Left lung (tissue), 10 donors: ENCODE results near the gene TMA7. TPM values are rescaled to one million over a fixed set of nuclear protein-coding genes. Genes with fewer than 3 reads are reported as not detected.
"Not testable (repeated sequence)": the region's sequence is repeated elsewhere in the genome, so short reads cannot be mapped to it uniquely, and the experiment has no call there.

Source experiments
- ATAC-seq: fragments of 200-7000 bp; cut with Tn5 transposase; one replicate; pipeline ENCODE4 v1.9.1; 2020; ENCODE audit warnings: moderate library complexity
- DNase-seq, 4 donors: peaks; one replicate each; pipeline ENCODE4 v3.0.0-alpha.2; 2013 to 2020
- H3K27ac ChIP-seq, 2 donors: fragments of 200-600 bp; sonication (generic) in 1 of 2; one replicate each; pipeline versions ENCODE4 v1.5.0 to v1.8.0; 2020 to 2021
- H3K27me3 ChIP-seq, 2 donors: fragments of 200-600 bp; sonication (generic) in 1 of 2; one replicate each; pipeline versions ENCODE4 v1.5.0 to v1.8.0; 2020 to 2021
- H3K36me3 ChIP-seq, 2 donors: fragments of 200-600 bp; sonication (generic) in 1 of 2; one replicate each; pipeline versions ENCODE4 v1.5.0 to v1.8.0; 2020 to 2021
- H3K4me1 ChIP-seq, 2 donors: fragments of 200-600 bp; one replicate each; pipeline ENCODE4 v1.8.0; 2021
- H3K4me3 ChIP-seq, 2 donors: fragments of 200-600 bp; sonication (generic) in 1 of 2; one replicate each; pipeline versions ENCODE4 v1.5.0 to v1.8.0; 2020 to 2021; ENCODE audit warnings: mild to moderate bottlenecking in 1 of 2
- H3K9me3 ChIP-seq, 2 donors: fragments of 200-600 bp; sonication (generic) in 1 of 2; one replicate each; pipeline versions ENCODE4 v1.5.0 to v1.8.0; 2020 to 2021
- intact Hi-C, 2 donors: fragments of 100-400 bp; cut with DNase I; formaldehyde crosslinking; loops; one replicate each; pipeline versions ENCODE4 v1.11.2 to v1.14.2; 2022
- polyA plus RNA-seq, 6 donors: library from polyadenylated mRNA; unstranded; fragments of 120-200 nt; gene quantifications; one replicate each; pipeline ENCODE4 v1.2.1, GENCODE V29; 2013; ENCODE audit not compliant: insufficient read length in 6 of 6
- total RNA-seq, 2 donors: library from RNA; stranded (reverse); fragmentation: NEBNext Ultra II Directional; extraction: Animal tissue kit (Norgen Biotek cat#: 25700); gene quantifications; one replicate each; pipeline ENCODE4 v1.2.1, GENCODE V29; 2021
- TF ChIP-seq, protein P1 (sequence below), 2 donors: fragments of 200-600 bp; sonication (generic) in 1 of 2; IDR thresholded peaks; one replicate each; pipeline versions ENCODE4 v1.5.0 to v1.8.0; 2021; ENCODE audit warnings: antibody characterized with exemption in 2 of 2
- donor health status: DM: no; HTN: yes; CAD: no.
- donor health status: DM: no; HTN: no; CAD: no.

TMA7 gene
- total and polyA plus RNA-seq, 8 donors, result 174 to 288 (median 253) TPM

DNA sequence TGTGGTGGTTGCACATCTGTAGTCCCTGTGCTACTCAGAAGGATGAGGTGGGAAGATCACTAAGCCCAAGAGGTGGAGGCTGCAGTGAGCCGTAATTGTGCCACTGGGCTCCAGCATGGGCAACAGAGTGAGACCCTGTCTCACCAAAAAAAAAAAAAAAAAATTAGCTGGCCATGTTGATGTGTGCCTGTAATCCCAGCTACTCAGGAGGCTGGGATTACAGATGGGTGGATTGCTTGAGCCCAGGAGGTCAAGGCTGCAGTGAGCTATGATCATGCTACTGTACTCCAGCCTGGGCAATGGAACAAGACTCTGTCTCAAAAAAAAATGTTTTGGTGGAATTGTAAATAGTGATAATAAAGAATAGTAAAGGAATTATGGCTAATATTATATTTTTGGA, 16.4 kb downstream of the TMA7 start:
- Histone ChIP-seq H3K4me3 (no peak overlapping the region), H3K27me3 (no peaks in the 10 kb centered on the region), H3K36me3 (peaks cover 4 to 97% of the 10 kb centered on the region in 2 donors), H3K4me1 (no peaks in the 10 kb centered on the region), H3K27ac (no peak overlapping the region), H3K9me3 (no peaks in the 10 kb centered on the region)
- no peak for ATAC-seq
- no peak for DNase-seq
- TF ChIP-seq, protein P1, sequence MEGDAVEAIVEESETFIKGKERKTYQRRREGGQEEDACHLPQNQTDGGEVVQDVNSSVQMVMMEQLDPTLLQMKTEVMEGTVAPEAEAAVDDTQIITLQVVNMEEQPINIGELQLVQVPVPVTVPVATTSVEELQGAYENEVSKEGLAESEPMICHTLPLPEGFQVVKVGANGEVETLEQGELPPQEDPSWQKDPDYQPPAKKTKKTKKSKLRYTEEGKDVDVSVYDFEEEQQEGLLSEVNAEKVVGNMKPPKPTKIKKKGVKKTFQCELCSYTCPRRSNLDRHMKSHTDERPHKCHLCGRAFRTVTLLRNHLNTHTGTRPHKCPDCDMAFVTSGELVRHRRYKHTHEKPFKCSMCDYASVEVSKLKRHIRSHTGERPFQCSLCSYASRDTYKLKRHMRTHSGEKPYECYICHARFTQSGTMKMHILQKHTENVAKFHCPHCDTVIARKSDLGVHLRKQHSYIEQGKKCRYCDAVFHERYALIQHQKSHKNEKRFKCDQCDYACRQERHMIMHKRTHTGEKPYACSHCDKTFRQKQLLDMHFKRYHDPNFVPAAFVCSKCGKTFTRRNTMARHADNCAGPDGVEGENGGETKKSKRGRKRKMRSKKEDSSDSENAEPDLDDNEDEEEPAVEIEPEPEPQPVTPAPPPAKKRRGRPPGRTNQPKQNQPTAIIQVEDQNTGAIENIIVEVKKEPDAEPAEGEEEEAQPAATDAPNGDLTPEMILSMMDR (IDR thresholded peaks at IDR 0.05), result no peak
- intact Hi-C loops, result no loop called here

DNA sequence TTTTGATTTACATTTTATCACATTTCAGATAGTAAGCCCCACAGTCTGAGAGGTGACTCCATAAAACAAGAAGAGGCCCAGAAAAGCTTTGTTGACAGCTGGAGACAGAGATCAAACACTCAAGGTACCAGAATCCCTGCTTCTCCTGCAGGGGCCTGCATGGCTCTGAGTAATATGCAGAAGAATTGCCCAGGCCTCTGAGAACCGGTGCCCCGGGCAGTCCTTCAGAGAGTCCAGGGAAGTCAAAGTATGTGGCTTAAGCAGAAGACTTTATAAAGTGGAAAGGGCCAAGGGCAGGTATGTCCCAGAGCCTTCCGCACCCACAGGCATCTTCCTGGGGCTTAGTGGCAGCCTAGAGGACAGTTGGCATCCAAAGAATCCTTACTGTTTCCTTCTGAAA, 19.3 kb downstream of the TMA7 start:
- no peak overlapping the region for H3K27ac ChIP-seq
- no peaks in the 10 kb centered on the region for H3K9me3 ChIP-seq
- TF ChIP-seq, protein P1 (IDR thresholded peaks at IDR 0.05), result no peak
- H3K27me3 ChIP-seq, result no peaks in the 10 kb centered on the region
- no peak overlapping the region for H3K4me3 ChIP-seq
- ATAC-seq (no peak), DNase-seq (no peak)
- H3K4me1 ChIP-seq, result no peaks in the 10 kb centered on the region
- peaks cover 0 to 86% of the 10 kb centered on the region in 2 donors for H3K36me3 ChIP-seq
- intact Hi-C loops, result no loop called here

DNA sequence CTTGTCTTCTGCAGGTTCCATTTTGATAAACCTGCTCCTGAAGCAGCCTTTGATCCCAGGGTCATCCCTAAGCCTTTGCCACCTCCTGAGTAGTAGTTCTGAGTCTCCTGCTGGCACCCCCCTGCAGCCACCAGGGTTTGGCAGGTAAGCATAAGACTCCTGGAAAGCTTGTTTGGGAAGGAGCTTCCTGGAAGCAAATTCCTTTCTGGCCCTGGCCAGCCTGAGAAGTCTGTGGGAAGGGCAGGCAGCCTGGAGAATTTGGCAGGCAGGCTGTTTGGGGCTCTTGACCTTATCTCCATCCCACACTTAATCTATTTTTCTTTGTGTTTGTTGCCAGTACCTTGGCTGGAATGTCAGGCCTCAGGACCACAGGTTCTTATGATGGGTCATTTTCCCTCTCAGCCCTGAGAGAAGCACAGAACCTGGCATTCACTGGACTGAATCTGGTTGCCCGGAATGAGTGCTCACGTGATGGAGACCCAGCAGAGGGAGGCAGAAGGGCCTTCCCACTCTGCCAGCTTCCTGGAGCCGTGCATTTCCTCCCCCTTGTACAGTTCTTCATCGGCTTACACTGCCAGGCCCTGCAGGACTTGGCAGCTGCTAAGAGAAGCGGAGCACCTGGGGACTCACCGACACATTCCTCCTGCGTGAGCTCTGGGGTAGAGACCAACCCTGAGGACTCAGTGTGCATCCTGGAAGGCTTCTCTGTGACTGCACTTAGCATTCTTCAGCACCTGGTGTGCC, 19.9 kb downstream of the TMA7 start:
- Histone ChIP-seq H3K9me3 (no peaks in the 10 kb centered on the region), H3K4me3 (no peak overlapping the region), H3K36me3 (peaks cover 0 to 86% of the 10 kb centered on the region in 2 donors), H3K4me1 (peaks cover under 1 to 2% of the 10 kb centered on the region in 2 donors), H3K27ac (no peak overlapping the region), H3K27me3 (no peaks in the 10 kb centered on the region)
- DNase-seq (no peak), ATAC-seq (peak; percentile 53)
- intact Hi-C loops, result loop anchor here in 1 of 2 donors (10.0 kb wide), 1 partner anchor 85 kb away; no protein-coding TSS in a partner anchor
- TF ChIP-seq, protein P1 (IDR thresholded peaks at IDR 0.05), result no peak

DNA sequence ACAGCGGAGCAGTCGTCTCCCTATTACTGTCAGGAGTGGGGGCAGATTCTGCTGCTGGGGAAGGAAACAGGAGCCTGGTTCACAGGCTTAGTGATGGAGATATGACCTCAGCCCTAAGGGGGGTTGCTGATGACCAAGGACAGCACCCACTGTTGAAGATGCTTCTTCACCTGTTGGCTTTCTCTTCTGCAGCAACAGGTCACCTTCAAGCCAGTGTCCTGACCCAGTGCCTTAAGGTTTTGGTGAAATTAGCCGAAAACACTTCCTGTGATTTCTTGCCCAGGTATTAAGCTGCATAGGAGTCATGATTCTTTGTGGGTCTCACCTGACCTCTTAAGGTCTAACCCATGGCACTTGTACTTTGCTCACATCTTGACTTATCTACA, 20.5 kb downstream of the TMA7 start:
- peaks cover 0 to 80% of the 10 kb centered on the region in 2 donors for H3K36me3 ChIP-seq
- intact Hi-C loops, result loop anchor here in 1 of 2 donors (10.0 kb wide), 1 partner anchor 84 kb away; no protein-coding TSS in a partner anchor

DNA sequence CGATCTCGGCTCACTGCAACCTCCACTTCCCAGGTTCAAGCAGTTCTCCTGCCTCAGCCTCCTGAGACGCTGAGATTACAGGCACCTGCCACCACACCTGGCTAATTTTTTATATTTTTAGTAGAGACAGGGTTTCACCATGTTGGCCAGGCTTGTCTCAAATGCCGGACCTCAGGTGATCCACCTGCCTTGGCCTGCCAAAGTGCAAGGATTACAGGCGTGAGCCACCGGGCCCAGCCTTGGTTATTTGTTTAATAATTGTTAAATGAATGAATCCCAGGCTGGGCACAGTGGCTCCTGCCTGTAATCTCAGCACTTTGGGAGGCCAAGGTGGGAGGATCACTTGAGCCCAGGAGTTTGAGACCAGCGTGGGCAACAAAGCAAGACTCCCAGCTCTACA, 21.7 kb downstream of the TMA7 start:
- not testable (repeated sequence) for DNase-seq, H3K4me3 ChIP-seq, H3K9me3 ChIP-seq, ATAC-seq, H3K27me3 ChIP-seq, H3K27ac ChIP-seq
- intact Hi-C loops, result loop anchor here in 1 of 2 donors (10.0 kb wide), 1 partner anchor 83 kb away; no protein-coding TSS in a partner anchor
- Histone ChIP-seq H3K4me1 (peaks cover 8 to 19% of the 10 kb centered on the region in 2 donors), H3K36me3 (peaks cover 0 to 69% of the 10 kb centered on the region in 2 donors)

More for the DNA sequence above, 20.5 kb downstream of the TMA7 start:
- no peaks in the 10 kb centered on the region for H3K9me3 ChIP-seq
- H3K4me3 ChIP-seq, result no peak overlapping the region
- no peaks in the 10 kb centered on the region for H3K27me3 ChIP-seq
- ATAC-seq, result no peak
- TF ChIP-seq, protein P1 (IDR thresholded peaks at IDR 0.05), result no peak
- H3K27ac ChIP-seq, result no peak overlapping the region
- H3K4me1 ChIP-seq, result peaks cover 4 to 7% of the 10 kb centered on the region in 2 donors
- no peak for DNase-seq
